Peyer's patch (tissue), 4 donors: Measurements from ENCODE around the gene WNT3A.
"Not testable (repeated sequence)": the region's sequence is repeated elsewhere in the genome, so short reads cannot be mapped to it uniquely, and the experiment has no call there.

Experiments used
- CTCF ChIP-seq, 6 experiments: fragments of 450-650 bp in 4 of 6; fragments of 200-600 bp in 2 of 6; sonication (generic) in 1 of 6; IDR thresholded peaks; one replicate each; pipeline ENCODE4 v1.5.1; 2017 to 2019; ENCODE audit warnings: antibody characterized with exemption in 6 of 6, mild to moderate bottlenecking in 3 of 6, moderate library complexity in 1 of 6
- POLR2A ChIP-seq, 2 donors: fragments of 450-650 bp; IDR thresholded peaks; one replicate each; pipeline ENCODE4 v1.5.1; 2017; ENCODE audit warnings: antibody characterized with exemption in 2 of 2, mild to moderate bottlenecking in 2 of 2, moderate library complexity in 2 of 2

- not testable (repeated sequence) for TF ChIP-seq CTCF, POLR2A (IDR thresholded peaks at IDR 0.05)
These were observed 40.1 kb upstream of the WNT3A start for GRCh38 chr1:227966733-227967132.
